ENCODE measurements around the gene SNX20.

SNX20 gene

DNA sequence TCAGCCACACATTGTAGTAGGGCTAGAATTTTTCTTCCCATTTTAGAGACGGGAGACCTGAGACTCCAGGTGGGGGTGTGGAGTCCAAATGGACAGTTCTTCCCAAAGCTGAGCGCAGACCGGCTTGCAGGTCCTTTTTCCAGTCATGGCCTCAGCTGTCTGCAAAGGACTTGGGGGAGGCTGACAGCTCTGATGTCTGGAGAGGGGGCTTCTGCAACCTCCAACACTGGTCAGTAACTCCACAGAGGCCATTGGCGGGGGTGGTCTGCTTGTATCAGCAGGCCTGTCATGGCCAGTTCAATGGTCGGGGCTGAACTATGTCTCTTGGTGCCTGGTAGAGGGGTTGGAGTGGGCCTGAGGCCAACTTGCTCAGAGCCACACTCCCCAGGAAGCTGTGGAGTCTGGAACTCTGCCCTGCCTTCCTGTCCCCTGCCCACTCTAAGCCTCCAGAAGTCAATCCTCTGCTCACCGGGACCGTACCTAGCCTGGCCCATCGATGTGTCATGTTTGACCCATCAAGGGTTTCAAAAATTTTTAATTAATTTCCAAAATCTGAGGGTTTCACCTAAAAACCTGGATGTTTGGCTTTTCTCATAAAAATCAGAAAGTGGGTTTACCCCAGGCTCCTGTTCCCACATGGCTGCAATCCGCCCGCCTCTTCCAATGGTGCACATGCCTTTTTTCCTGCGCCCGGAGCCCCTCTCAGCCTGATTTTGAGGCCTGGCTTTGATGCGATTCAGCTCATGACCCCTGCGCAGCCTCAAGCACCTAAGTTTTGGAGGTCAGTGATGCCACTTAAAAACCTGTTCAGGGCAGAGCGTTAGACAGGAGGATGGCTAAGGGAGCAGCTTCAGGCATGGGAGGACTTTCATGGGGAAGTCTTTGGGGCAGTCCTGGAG, 39.9 kb downstream of the SNX20 start:
- no peaks in the 10 kb centered on the region for H3K79me2 ChIP-seq (ENCODE audit: insufficient read depth, low read depth)
- no peaks in the 10 kb centered on the region for H4K20me1 ChIP-seq (ENCODE audit: insufficient read depth)
- no peak overlapping the region for H2AFZ ChIP-seq (ENCODE audit: low read depth)
- no peak overlapping the region for H3K27ac ChIP-seq
- H3K4me3 ChIP-seq (IDR thresholded peaks at IDR 0.05; ENCODE audit: insufficient read depth, low read depth, low read length) = no peak overlapping the region
- no peaks in the 10 kb centered on the region for H3K27me3 ChIP-seq (ENCODE audit: insufficient read depth, low read depth)
- H3K4me2 ChIP-seq = no peak overlapping the region
- H3K9ac ChIP-seq = no peak overlapping the region
- no peak for TF ChIP-seq CTCF (conservative IDR thresholded peaks at IDR 0.05; ENCODE audit: low read depth, low read length)
- no peaks in the 10 kb centered on the region for H3K36me3 ChIP-seq (ENCODE audit: insufficient read depth)
- H3K4me1 ChIP-seq (ENCODE audit: low read depth, poor library complexity, severe bottlenecking) = no peaks in the 10 kb centered on the region

GRCh38 chr16:50640391-50640790, 40.7 kb downstream of the SNX20 start:
- Histone ChIP-seq H3K27me3 (ENCODE audit: insufficient read depth, low read depth) (no peaks in the 10 kb centered on the region), H4K20me1 (ENCODE audit: insufficient read depth) (no peaks in the 10 kb centered on the region), H3K27ac (no peak overlapping the region), H2AFZ (ENCODE audit: low read depth) (no peak overlapping the region), H3K4me1 (ENCODE audit: low read depth, poor library complexity, severe bottlenecking) (no peaks in the 10 kb centered on the region), H3K4me2 (no peak overlapping the region), H3K36me3 (ENCODE audit: insufficient read depth) (no peaks in the 10 kb centered on the region), H3K9ac (no peak overlapping the region), H3K4me3 (IDR thresholded peaks at IDR 0.05; ENCODE audit: insufficient read depth, low read depth, low read length) (no peak overlapping the region), H3K79me2 (ENCODE audit: insufficient read depth, low read depth) (no peaks in the 10 kb centered on the region)
- no peak for TF ChIP-seq CTCF (conservative IDR thresholded peaks at IDR 0.05; ENCODE audit: low read depth, low read length)

DNA sequence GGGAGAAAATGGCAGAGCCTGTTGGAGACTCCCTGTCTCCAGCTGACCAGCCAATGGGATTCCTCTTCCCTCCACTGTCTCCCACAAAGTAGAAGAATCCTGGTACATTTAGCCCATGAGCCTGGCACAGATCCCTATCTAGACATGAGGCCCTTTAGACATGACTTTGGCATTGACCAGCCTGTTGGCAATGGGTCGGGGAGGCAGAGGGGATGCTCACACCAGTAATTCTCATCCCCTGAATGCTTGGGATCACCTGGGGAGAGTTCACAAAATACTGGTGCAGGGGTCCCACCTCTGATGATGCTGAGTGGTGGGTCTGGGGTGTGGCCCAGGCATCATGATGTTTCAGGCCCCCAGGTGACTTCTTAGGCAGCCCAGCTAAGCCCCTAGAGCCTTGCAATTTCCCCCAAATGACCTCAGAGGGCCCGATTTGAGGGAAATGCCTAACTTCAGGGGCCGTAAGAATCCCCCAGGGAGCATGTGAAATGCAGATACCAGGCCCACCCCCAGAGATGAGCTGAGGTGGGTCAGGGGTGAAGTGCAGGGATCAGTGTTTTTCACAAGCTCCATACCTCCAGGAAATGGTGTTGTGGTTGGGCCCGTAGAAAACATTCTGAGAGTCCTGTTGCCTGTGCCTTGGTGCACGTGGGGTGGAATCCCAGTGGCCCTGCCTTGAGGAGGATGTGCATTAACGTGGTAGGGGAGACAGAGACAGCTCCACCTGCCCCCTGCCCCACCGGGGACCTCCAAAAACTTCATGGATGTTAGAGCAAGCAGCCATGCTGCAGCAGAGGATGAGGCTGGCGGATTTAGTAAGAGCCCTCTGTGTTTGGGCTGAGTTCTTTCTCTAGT, 42.1 kb downstream of the SNX20 start:
- no peaks in the 10 kb centered on the region for H3K79me2 ChIP-seq (ENCODE audit: insufficient read depth, low read depth)
- H2AFZ ChIP-seq (ENCODE audit: low read depth) = no peak overlapping the region
- no peaks in the 10 kb centered on the region for H3K4me1 ChIP-seq (ENCODE audit: low read depth, poor library complexity, severe bottlenecking)
- no peak overlapping the region for H3K27ac ChIP-seq
- H3K27me3 ChIP-seq (ENCODE audit: insufficient read depth, low read depth) = no peaks in the 10 kb centered on the region
- H3K9ac ChIP-seq = no peak overlapping the region
- TF ChIP-seq CTCF (conservative IDR thresholded peaks at IDR 0.05; ENCODE audit: low read depth, low read length) = no peak
- no peaks in the 10 kb centered on the region for H3K36me3 ChIP-seq (ENCODE audit: insufficient read depth)
- H4K20me1 ChIP-seq (ENCODE audit: insufficient read depth) = no peaks in the 10 kb centered on the region
- no peak overlapping the region for H3K4me3 ChIP-seq (IDR thresholded peaks at IDR 0.05; ENCODE audit: insufficient read depth, low read depth, low read length)
- H3K4me2 ChIP-seq = no peak overlapping the region

DNA sequence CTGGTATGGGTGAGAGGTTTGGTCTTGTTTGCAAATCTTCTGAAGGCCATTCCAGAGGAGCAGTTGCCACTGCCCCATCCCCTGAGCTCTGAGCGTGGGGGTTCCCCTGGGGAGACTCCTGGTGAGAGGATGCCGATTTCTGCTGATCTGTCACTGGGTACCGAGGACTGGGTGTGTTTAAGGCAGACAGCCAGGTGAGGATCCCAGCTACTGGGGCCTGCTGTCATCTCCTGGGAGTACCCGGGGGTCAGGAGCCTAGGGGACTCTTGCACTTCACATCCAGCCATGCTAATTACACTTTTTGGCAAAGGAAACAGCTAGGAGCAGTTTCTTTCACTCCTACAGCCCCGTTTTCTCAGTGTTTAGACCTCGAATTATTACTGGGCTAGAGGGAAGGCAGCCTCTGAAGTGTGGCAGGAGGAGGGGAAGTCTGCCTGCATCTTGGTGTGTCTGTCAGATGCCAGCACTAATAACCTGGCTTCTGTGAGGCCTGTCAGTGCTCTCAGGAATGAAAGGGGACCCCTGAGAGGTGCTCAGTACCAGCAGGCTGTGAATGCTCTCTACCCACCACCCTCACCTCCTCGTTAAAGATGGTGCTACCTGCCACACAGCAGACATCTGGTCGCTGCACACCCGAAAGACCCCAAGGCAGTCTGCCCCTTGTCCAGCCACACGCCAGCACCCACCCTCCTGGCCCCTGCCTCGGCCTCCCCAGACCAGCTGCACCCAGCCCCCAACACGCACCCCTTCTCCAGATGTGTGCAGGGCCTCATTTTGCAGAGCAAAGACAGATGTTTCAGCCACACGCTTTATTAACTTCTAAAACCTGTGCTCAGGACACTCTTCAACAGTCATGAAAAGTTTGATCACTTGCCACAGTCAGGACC, 43.2 kb downstream of the SNX20 start:
- H4K20me1 ChIP-seq (ENCODE audit: insufficient read depth) = no peaks in the 10 kb centered on the region
- no peaks in the 10 kb centered on the region for H3K36me3 ChIP-seq (ENCODE audit: insufficient read depth)
- H3K79me2 ChIP-seq (ENCODE audit: insufficient read depth, low read depth) = no peaks in the 10 kb centered on the region
- no peak for TF ChIP-seq CTCF (conservative IDR thresholded peaks at IDR 0.05; ENCODE audit: low read depth, low read length)
- H3K4me1 ChIP-seq (ENCODE audit: low read depth, poor library complexity, severe bottlenecking) = no peaks in the 10 kb centered on the region
- H3K27me3 ChIP-seq (ENCODE audit: insufficient read depth, low read depth) = no peaks in the 10 kb centered on the region
- H3K4me3 ChIP-seq (IDR thresholded peaks at IDR 0.05; ENCODE audit: insufficient read depth, low read depth, low read length) = no peak overlapping the region
- H3K9ac ChIP-seq = no peak overlapping the region
- H3K27ac ChIP-seq = no peak overlapping the region
- H2AFZ ChIP-seq (ENCODE audit: low read depth) = no peak overlapping the region
- H3K4me2 ChIP-seq = no peak overlapping the region

Data from KMS-11 (cell line).